Measurements from ENCODE around the gene BRPF1.
"Not testable (repeated sequence)": the region's sequence is repeated elsewhere in the genome, so short reads cannot be mapped to it uniquely, and the experiment has no call there.

BRPF1 gene

GRCh38 chr3:9750556-9751411, 19.2 kb downstream of the BRPF1 start:
- H3K27ac Mint-ChIP-seq: peak overlapping the region; percentile 97
- no peak for DNase-seq
- no peak for ATAC-seq (replicated peaks)

GRCh38 chr3:9754678-9755077, 23.1 kb downstream of the BRPF1 start:
- Mint-ChIP-seq H3K9me3 (no peaks in the 10 kb centered on the region), H3K4me1 (peaks cover 30 to 52% of the 10 kb centered on the region in 2 donors), H3K36me3 (peaks cover 43 to 58% of the 10 kb centered on the region in 2 donors), H3K4me3 (no peak overlapping the region), H3K27ac (peak overlapping the region; percentile 48), H3K27me3 (no peaks in the 10 kb centered on the region)
- no peak for ATAC-seq (replicated peaks)
- DNase-seq: no peak

More at GRCh38 chr3:9750556-9751411, 19.2 kb downstream of the BRPF1 start:
- H3K36me3 Mint-ChIP-seq: peaks cover 32 to 64% of the 10 kb centered on the region in 2 donors
- peak overlapping the region; percentile 86 to 99 for H3K4me3 Mint-ChIP-seq
- H3K27me3 Mint-ChIP-seq: no peaks in the 10 kb centered on the region
- H3K4me1 Mint-ChIP-seq: peaks cover 44 to 76% of the 10 kb centered on the region in 2 donors
- no peaks in the 10 kb centered on the region for H3K9me3 Mint-ChIP-seq

DNA sequence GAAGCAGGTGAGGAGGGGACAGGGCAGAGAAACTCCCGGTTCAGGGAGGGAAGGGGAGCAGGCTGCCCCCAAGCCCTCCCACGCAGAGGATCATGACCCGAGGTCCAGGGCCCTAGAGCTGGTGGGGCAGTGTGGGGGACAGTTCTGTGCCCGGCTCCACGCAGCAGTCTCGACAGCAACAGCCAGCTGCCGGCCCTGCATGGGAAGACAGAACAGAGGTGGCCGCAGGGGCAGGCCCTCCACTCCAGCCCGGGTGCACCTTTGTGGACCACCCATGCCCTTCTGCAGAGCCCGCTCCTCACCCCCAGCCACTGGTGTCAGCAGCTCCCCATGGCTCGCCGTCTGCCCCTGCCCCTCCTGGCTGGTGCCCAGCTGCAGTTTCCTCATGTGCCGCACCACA, 25.9 kb downstream of the BRPF1 start:
- ATAC-seq (replicated peaks) (no peak), DNase-seq (no peak)
- Mint-ChIP-seq H3K9me3 (no peaks in the 10 kb centered on the region), H3K27me3 (no peaks in the 10 kb centered on the region), H3K27ac (no peak overlapping the region), H3K4me3 (no peak overlapping the region), H3K36me3 (peaks cover 53 to 67% of the 10 kb centered on the region in 2 donors), H3K4me1 (peaks cover 19 to 28% of the 10 kb centered on the region in 2 donors)

DNA sequence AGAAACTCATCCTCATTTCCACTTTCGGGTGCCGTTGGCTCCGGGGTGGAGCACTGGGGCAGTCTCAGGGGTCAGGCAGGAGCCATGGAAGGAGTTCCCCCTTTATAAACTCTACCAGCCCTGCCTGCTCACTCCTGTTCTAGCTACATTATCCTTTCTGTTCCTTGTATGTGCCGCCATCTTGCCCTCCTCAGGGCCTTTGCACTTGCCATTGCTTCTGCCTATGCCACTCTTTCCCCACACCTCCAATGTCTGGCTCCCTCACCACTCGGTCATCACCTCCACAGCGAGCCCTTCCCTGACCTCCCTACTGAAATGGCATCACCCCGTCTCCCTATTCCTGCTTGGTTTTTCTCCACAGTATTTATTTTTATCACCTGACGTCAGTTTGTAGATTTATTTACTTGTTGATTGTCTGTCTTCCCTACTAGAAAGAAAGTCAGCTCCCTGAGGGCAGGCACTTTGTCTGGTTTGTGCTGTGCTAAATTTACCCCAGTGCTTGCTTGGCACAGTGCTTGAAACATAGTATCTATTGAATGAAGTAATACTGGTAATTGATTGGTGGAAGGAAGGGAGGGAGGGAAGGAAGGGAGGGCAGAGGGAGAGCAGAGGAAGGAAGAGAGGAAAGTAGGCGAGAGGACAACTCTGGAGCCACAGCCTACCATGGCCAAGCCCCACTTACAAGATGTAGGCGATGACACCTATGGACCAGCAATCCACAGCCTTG, 29.4 kb downstream of the BRPF1 start:
- ATAC-seq (replicated peaks) (no peak), DNase-seq (no peak)
- Mint-ChIP-seq H3K4me3 (no peak overlapping the region), H3K36me3 (peaks cover 60 to 67% of the 10 kb centered on the region in 2 donors), H3K27ac (peak overlapping the region; percentile 39), H3K9me3 (no peaks in the 10 kb centered on the region), H3K4me1 (peaks cover 14 to 17% of the 10 kb centered on the region in 2 donors), H3K27me3 (no peaks in the 10 kb centered on the region)

GRCh38 chr3:9761919-9762318, 30.4 kb downstream of the BRPF1 start:
- ATAC-seq (replicated peaks): no peak
- no peak overlapping the region for H3K27ac Mint-ChIP-seq
- H3K9me3 Mint-ChIP-seq: no peaks in the 10 kb centered on the region
- peaks cover 17 to 18% of the 10 kb centered on the region in 2 donors for H3K4me1 Mint-ChIP-seq
- no peak overlapping the region for H3K4me3 Mint-ChIP-seq
- DNase-seq: no peak
- H3K36me3 Mint-ChIP-seq: peaks cover 56 to 64% of the 10 kb centered on the region in 2 donors
- no peaks in the 10 kb centered on the region for H3K27me3 Mint-ChIP-seq

DNA sequence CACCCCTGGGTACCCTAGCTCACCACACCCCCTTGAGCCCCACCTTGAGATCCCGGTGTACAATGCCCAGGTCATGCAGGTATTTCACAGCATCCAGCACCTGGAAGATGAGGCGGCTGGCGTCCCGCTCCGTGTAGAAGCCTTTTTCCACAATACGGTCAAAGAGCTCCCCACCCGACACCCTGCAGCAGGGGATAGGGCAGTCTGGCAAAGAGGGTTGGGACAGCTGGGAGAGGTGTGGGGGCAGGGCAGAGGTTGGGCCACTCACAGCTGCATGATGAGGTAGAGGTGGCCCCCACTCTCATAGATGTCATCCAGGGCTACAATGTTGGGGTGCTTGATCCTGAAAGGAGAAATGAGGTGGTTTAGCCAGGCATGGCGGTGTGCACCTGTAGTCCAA, 31.3 kb downstream of the BRPF1 start:
- Mint-ChIP-seq H3K4me3 (no peak overlapping the region), H3K36me3 (peaks cover 60 to 68% of the 10 kb centered on the region in 2 donors)

DNA sequence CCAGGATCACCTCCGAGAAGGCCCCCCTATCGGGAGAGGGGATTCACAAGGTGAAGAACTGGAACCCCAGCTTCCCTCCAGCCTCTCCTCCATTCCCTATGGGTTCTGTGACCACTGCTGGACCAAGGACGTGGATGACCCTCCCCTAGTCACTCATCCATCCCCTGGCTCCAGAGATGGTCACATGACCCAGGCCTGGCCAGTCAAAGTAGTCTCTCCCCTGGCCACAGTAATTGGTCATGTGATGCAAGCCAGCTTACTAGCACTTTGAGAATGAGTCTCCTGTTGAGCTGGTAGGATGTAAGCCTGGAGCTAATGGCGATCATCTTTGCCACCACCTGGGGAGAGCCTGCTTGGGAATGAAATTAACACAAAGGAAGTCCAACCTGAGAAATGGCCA, 34.3 kb downstream of the BRPF1 start:
- DNase-seq (no peak), ATAC-seq (replicated peaks) (no peak)
- Mint-ChIP-seq H3K9me3 (no peaks in the 10 kb centered on the region), H3K36me3 (peaks cover 52 to 57% of the 10 kb centered on the region in 2 donors), H3K4me1 (peaks cover 40 to 56% of the 10 kb centered on the region in 2 donors), H3K27ac (no peak overlapping the region), H3K4me3 (no peak overlapping the region), H3K27me3 (peaks cover 0 to 6% of the 10 kb centered on the region in 2 donors)

More for the DNA sequence above, 31.3 kb downstream of the BRPF1 start:
- Mint-ChIP-seq H3K27ac (peak overlapping the region; percentile 53), H3K9me3 (no peaks in the 10 kb centered on the region), H3K27me3 (no peaks in the 10 kb centered on the region), H3K4me1 (peaks cover 25 to 26% of the 10 kb centered on the region in 2 donors)
- DNase-seq: no peak
- no peak for ATAC-seq (replicated peaks)

DNA sequence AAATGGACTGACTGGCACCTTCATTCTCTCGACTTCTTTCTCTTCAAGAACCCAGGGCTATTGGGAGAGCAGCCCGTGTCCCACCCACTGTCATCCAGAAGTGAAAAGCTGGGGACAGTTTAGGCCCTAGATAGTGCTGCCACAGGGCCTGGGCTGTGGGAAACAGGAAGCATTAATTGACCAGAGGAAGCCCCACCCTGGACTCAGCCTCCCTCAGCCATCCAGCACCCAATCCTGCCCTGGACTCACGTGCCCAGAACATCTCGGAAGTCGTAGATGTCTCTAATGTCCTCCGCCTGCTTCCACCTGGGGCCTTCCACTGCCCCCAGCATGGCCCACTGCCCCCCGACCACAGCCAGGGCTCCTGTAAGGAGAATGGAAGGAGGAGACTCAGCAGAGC, 35.9 kb downstream of the BRPF1 start:
- peaks cover 41 to 48% of the 10 kb centered on the region in 2 donors for H3K36me3 Mint-ChIP-seq
- H3K4me3 Mint-ChIP-seq: peak overlapping the region in 1 of 2 donors; percentile 87
- peaks cover 37 to 62% of the 10 kb centered on the region in 2 donors for H3K4me1 Mint-ChIP-seq
- peaks cover 0 to 6% of the 10 kb centered on the region in 2 donors for H3K27me3 Mint-ChIP-seq
- DNase-seq (no peak), ATAC-seq (replicated peaks) (no peak)
- H3K9me3 Mint-ChIP-seq: no peaks in the 10 kb centered on the region
- H3K27ac Mint-ChIP-seq: no peak overlapping the region

GRCh38 chr3:9768141-9768775, 36.7 kb downstream of the BRPF1 start:
- Mint-ChIP-seq H3K27me3 (peaks cover 0 to 6% of the 10 kb centered on the region in 2 donors), H3K36me3 (peaks cover 35 to 43% of the 10 kb centered on the region in 2 donors), H3K9me3 (no peaks in the 10 kb centered on the region), H3K4me3 (peak overlapping the region; percentile 82 to 87), H3K27ac (peak overlapping the region; percentile 75), H3K4me1 (peaks cover 37 to 62% of the 10 kb centered on the region in 2 donors)
- no peak for ATAC-seq (replicated peaks)
- DNase-seq: no peak

GRCh38 chr3:9769012-9769411, 37.5 kb downstream of the BRPF1 start:
- Mint-ChIP-seq H3K27ac (peak overlapping the region; percentile 25), H3K27me3 (peaks cover 0 to 6% of the 10 kb centered on the region in 2 donors), H3K36me3 (peaks cover 37 to 41% of the 10 kb centered on the region in 2 donors)

GRCh38 chr3:9769426-9770275, 38.1 kb downstream of the BRPF1 start, which contains the start of gene CAMK1:
Gene CAMK1 (minus strand): TSS chr3:9769947. CDS start chr3:9767749, 2,198 bp downstream.
- peaks cover 38 to 62% of the 10 kb centered on the region in 2 donors for H3K4me1 Mint-ChIP-seq
- peaks cover 37 to 40% of the 10 kb centered on the region in 2 donors for H3K36me3 Mint-ChIP-seq
- ATAC-seq (replicated peaks): peak; percentile 93 to 96
- H3K4me3 Mint-ChIP-seq: peak within 1 kb of the TSS; percentile 82 to 87
- no peaks in the 10 kb centered on the region for H3K9me3 Mint-ChIP-seq
- DNase-seq: peak; percentile 57
- H3K27ac Mint-ChIP-seq: peak within 1 kb of the TSS; percentile 89
- peaks cover 0 to 6% of the 10 kb centered on the region in 2 donors for H3K27me3 Mint-ChIP-seq

More at GRCh38 chr3:9769012-9769411, 37.5 kb downstream of the BRPF1 start:
- Mint-ChIP-seq H3K4me3 (peak overlapping the region; percentile 82 to 87), H3K9me3 (no peaks in the 10 kb centered on the region), H3K4me1 (peaks cover 38 to 62% of the 10 kb centered on the region in 2 donors)
- ATAC-seq (replicated peaks): peak in 1 of 2 donors; percentile 6
- DNase-seq: no peak

DNA sequence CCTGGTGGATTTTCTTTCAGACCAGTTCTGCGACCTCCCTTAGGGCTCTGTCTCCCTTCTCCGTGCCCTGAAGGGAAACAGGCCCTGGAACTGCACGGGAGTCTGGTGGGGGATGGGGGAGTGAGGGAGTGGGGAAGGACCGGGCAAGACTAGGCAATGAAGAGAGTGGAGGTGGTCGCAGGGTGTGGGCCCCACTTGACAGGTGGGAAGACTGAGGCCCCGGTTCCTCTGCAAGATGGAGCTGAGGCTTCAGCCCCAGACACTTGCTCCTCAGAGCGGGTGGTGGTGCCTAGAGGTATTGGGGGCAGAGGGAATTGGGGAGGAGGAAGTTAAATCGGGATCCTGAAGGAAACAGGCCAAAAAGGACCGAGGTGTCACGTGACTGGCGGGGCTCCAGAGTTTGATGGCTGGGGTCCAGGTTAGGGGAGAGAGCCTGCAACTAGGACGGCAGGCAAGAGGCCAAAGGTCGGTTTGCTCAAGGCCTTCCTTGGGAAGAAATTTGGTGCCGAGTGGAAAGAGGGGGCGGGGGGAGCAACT, 38.8 kb downstream of the BRPF1 start:
- Mint-ChIP-seq H3K4me1 (peaks cover 36 to 57% of the 10 kb centered on the region in 2 donors), H3K27me3 (peaks cover 0 to 6% of the 10 kb centered on the region in 2 donors), H3K27ac (peak overlapping the region; percentile 89), H3K9me3 (no peaks in the 10 kb centered on the region), H3K4me3 (peak overlapping the region; percentile 82 to 87), H3K36me3 (peaks cover 31 to 35% of the 10 kb centered on the region in 2 donors)
- ATAC-seq (replicated peaks) (no peak), DNase-seq (no peak)

- not testable (repeated sequence) for H3K9me3 Mint-ChIP-seq; H3K27me3 Mint-ChIP-seq; DNase-seq; ATAC-seq (replicated peaks)
- H3K4me3 Mint-ChIP-seq: peak overlapping the region; percentile 82 to 87
- peak overlapping the region; percentile 89 for H3K27ac Mint-ChIP-seq
- H3K4me1 Mint-ChIP-seq: peaks cover 35 to 54% of the 10 kb centered on the region in 2 donors
- H3K36me3 Mint-ChIP-seq: peaks cover 26 to 28% of the 10 kb centered on the region in 2 donors
Observed at GRCh38 chr3:9771007-9771406, 39.5 kb downstream of the BRPF1 start.

Data from stimulated activated naive B cell treated with anti-CD40 and anti-IgM and Interleukin-4, amounts not matched to agents 10 μg/mL and 1 μg/mL and 100 μg/mL, for 72 hours (primary cell).